Measurements from ENCODE around the gene CD52.
"Not testable (repeated sequence)": the region's sequence is repeated elsewhere in the genome, so short reads cannot be mapped to it uniquely, and the experiment has no call there.

- TF ChIP-seq ESRRA (CRISPR knock-in tag; IDR thresholded peaks at IDR 0.05; ENCODE audit: low read depth); ZSCAN20 (CRISPR knock-in tag; IDR thresholded peaks at IDR 0.05; ENCODE audit: borderline replicate concordance); POLR2AphosphoS5 (IDR thresholded peaks at IDR 0.05; ENCODE audit: low read depth, low read length); ZSCAN31 (CRISPR knock-in tag; IDR thresholded peaks at IDR 0.05; ENCODE audit: low read depth); GZF1 (CRISPR knock-in tag; IDR thresholded peaks at IDR 0.05); YEATS2 (CRISPR knock-in tag; IDR thresholded peaks at IDR 0.05; ENCODE audit: borderline replicate concordance): not testable (repeated sequence)
These were observed 25.0 kb upstream of the CD52 start for GRCh38 chr1:26292735-26293134.

All from HepG2 (cell line).